SK-MEL-5 (cell line): Measurements from ENCODE around the gene PPP2R2B. TPM values are rescaled to one million over a fixed set of nuclear protein-coding genes. Genes with fewer than 3 reads are reported as not detected.
"Not testable (repeated sequence)": the region's sequence is repeated elsewhere in the genome, so short reads cannot be mapped to it uniquely, and the experiment has no call there.

Experiments
- DNase-seq: peaks from one replicate; pipeline ENCODE4 v3.0.0-alpha.2; 2016; ENCODE audit warnings: low read depth, low spot score
- in situ Hi-C: cut with HindIII; loops from 2 replicates; pipeline ENCODE4 v1.10.0; 2016; ENCODE audit warnings: low sequenced_read_pairs, high pct_unique_total_duplicates, low pct_unique_long_range_greater_than_20kb
- total RNA-seq: library from RNA; depleted of rRNA; stranded (reverse); fragments of >200 nt; shearing (Covaris generic); gene quantifications from 2 replicates; pipeline ENCODE4 v1.2.3, GENCODE V29; 2014

PPP2R2B gene
- total RNA-seq, 1 experiment from 2014 or later = not detected

DNA sequence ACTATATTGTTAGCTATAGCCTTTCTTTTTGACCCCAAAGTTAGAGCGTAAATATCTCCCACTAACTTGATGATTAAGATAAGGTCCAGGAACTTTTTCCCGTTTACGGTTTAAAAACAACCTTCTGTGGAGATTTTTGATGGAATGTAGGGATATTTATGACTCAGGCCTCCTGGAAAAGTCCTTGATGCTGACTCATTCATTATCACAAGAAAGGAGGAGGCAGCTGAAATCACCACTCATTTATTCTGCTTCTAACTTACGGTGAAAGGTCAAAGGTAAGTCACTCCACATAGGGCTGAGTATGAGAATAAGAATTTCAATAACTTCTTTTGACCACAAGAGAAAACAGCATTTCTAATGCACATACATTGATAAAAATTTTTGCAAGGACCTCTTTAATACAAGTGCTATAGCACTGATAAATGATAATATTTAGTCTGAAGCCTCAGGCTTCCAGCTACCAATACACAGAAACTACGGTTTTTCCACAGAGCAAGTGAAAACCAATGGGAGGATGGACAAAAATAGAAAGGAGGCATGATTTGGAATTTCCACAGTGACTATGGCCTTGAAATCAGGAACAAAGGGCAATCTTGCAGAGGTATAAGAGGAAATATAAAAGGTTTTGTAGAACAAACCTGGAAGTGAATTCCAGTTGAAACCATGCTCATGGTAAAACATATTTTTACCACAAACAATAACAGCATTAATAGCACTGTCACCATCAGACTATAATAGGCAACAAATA lies 146.5 kb downstream of the PPP2R2B start:
- no peak for DNase-seq
- in situ Hi-C loops = no loop called here

DNA sequence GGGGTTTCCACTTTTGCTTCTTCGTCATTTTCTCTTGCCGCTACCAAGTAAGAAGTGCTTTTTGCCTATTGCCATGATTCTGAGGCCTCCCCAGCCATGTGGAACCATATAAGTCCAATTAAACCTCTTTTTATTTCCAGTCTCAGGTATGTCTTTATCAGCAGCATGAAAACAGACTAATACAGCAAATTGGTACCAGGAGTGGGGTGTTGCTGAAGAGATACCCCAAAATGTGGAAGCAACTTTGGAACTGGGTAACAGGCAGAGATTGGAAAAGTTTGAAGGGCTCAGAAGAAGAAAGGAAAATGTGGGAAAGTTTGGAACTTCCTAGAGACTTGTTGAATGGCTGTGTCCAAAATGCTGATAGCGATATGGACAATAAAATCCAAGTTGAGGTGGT lies 149.8 kb downstream of the PPP2R2B start:
- DNase-seq, in situ Hi-C loops: not testable (repeated sequence)

DNA sequence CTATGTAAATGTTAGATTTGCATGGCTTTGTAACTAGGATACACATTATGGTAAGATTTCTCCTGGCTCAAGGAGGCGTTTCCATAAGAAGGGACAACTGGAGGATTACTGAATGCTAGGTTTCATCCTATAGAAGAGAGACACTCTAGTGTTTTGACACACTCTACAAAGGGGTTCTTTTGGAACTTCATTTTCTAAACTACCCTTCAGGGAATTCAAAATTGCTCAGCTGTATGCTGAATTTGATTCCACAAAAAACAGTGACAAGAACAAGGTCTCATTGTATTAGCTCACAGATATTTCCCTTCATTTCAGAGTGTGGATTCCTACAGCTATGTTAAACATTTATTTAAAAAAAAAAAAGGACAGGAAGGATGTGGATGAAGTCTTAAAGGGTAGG lies 151.7 kb downstream of the PPP2R2B start:
- in situ Hi-C loops = no loop called here
- DNase-seq = peak; percentile 77

DNA sequence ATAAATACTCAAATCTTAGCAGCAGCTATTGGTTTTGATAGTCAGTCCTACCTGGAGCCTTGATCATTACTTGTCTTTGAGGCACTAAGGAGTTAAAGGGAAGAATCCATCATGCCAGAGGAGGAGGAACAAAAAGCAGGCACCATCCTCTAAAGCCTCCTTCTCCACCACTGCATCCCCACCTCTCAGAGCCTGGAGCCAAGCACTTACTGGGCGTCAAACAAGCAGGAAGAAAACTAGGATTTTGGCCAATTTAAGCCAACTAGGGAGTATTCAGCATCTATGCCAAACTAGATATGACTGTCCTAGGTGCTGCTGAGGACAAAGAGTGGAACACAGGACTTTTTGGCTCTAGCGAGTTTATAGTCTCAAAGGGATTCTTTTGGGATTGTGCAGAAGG lies 152.5 kb downstream of the PPP2R2B start:
- no peak for DNase-seq
- in situ Hi-C loops = no loop called here

DNA sequence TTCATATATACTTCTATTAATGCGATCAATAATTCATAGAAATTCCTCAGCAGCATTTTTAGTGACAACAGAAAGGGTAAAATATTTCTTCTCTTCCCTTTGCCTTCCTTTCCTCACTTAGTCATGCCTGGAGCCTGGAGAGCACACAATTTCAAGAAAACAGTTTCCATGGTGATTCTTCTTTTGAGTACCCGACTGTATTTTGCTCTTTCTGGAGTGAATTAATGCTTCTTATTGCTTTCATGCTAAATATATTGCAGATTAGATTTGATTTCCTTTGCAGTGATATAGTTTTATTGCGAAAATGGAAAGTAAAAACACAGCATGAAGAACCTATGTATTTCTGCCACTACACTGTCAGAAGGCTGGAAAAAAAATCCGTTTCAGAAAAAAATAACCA lies 153.5 kb downstream of the PPP2R2B start:
- no peak for DNase-seq
- in situ Hi-C loops = no loop called here

DNA sequence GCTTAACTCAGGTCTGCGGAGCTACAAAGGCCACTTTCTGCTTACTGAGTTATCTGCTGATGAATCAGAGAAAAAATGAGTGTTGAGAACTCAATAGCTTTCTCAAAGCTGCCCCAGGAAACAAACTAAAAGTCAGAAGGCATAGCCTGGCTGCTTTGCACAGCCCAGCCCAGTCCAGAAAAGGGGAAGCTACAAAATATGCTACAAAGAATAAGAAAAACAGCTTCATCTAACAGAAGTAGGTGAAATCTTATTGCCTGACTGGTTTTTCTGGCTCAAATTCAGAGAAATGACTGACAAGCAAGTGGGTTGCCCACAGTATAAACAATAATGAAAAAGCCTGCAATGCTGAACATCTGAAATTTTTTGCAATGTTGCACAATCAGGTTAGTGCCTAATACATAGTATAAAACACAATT lies 156.2 kb downstream of the PPP2R2B start:
- no peak for DNase-seq
- in situ Hi-C loops = no loop called here

DNA sequence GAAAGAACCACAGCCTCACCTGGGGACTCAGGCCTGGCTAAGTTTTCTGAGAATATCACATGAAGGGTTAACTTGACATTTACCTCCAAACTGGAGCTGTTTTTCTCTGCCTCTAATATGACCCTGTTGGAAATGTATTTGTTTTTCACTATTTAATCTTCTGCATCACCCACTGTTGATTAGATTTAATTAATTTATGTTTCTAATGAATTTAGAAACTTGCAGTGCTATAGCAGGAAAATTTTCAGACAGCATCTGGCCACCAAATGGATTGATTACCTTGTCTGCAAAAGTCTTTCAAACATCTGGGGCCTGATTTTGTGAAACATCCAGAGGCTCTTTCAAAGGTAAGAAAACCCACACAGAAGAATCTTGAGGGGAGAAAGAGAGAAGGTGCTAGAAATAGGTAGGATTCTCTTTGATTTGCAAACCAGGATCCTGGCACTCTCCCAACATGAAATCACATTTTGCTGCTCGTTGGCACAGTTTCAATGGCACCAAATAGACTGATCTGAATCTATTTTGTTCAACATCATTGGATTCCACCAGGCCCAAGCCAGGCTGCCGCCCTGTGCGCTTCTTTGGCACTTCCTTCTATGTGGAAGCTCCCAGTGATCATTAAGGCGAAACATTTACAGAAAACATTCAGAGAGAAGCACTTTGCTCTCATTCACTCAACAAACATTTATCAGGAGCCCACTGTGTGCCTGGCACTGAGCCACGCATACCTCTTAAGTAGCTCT lies 157.3 kb downstream of the PPP2R2B start:
- in situ Hi-C loops = no loop called here
- DNase-seq = no peak

DNA sequence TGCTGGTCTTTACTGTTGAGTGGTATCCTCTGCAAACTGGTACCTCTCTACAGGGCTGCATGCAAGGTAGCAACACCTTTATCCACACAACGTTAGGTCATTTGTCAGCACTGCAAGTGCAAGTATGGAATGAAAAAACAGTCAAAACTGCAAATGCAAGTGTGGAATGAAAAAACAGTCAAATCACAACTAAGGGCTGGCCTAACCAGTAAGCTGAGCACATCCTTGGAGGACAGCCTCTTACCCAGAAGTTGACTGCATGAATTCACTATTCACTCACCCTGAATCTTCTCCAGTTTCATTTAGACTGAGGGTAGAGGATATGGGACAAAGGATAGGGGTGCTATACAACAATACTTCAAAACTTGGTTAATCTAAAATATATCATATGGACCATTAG lies 158.4 kb downstream of the PPP2R2B start:
- no peak for DNase-seq
- in situ Hi-C loops = no loop called here

DNA sequence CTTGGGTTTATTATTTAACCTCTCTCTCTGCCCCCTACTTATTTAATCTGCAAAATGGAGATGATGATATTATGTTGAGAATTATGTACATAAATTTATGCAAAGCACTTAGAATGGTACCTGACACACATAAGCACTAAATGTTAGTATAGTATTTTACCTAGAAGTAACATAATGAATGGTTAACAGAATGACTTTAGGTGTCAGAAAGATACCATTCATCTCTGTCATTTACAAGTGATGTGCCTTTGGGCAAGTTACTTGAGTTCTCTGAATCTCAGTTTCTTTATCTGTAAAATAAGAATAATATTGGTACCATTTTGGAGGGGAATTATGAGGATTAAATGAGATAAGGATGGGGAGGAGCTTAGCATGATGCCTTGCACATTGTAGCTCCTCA lies 159.4 kb downstream of the PPP2R2B start:
- no peak for DNase-seq
- in situ Hi-C loops = no loop called here

DNA sequence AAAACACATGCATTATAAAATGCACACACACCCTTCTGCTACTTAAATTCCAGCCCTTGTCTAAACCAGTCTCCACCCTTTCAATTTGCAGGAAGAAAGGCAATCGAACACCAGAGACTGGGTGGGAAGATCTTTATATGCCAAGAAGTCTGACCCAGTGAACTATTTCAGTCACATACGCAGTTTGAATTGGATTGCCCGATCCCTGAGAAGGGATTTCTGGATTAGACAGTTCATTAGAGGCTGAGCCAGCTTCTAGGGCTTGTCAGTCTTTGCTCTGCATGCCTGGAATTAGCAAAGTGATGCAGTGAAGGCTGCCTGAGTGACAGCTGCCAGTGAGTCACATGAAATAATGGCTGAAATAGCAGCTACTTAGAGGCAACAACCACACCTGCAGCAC lies 159.9 kb downstream of the PPP2R2B start:
- DNase-seq = no peak
- in situ Hi-C loops = no loop called here

DNA sequence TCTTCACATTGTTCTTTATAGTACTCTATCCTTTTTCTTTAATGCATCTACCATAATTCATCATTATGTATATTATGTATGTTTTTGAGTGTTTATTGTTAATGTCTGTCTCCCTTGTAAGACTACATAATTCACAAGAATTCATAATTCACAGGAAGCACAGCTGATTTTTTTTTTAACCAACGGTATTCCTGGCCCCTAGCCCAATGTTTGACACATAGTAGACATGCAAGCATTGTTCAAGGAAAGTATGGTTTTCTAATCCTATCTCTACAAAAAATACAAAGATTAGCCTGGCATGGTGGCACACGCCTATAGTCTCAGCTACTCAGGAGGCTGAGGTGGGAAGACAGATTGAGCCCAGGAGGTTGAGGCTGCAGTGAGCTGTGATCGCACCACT lies 160.6 kb downstream of the PPP2R2B start:
- no peak for DNase-seq
- in situ Hi-C loops = no loop called here

DNA sequence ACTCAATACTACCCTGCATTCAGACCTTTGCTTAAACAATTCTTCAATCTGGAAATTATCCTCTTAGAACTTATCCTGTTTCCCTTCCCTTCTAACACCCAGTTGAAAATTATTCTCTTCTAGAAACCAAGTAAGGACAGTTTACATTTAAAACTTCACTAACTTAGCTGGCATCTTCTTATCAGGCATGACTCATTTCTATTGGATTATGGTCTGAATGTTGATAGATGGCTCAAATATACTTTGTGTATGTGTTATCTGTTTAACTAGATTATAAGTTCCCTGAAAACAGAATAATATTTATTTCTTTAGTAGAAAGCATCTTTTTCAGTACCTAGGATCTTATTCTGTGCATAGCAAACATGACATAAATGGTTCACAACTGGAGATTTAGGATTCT lies 161.9 kb downstream of the PPP2R2B start:
- in situ Hi-C loops = no loop called here
- no peak for DNase-seq

DNA sequence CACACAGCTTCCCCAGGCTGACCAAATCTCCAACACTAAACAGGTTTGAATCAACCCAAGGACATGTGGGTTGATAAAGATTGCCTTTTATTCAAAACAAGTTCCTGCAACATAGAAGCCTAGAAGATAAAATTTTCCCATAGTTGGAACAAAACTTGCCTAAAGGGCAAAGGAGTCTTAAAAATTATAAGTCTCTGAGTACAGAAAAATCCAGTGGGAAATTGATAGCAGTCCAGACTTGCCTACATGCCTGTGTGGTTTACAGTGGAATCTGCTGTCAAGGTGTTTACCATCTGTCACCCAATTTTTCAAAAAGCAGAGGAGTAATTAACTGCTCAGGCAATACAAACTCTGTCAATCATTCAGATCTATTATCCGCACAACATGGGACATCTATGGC lies 168.2 kb downstream of the PPP2R2B start:
- DNase-seq = no peak
- in situ Hi-C loops = no loop called here

DNA sequence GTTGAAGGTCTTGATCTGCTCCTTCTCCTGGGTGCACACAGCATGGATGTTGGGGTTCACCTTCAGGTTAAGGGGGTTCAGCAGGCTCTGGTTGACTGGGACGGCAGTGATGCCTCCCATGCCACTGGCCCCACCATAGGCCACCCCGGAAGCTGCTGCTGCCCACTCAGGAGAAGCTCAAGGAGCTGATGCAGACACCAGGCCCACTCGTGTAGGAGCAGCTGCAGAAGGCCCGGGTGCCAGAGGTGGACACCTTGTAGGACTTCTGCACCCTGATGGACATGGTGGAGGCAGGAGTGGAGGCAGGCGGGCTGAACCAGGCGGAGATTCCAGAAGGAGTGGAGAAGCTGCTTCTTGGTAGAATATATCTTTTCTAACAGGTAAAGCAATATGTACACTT lies 171.2 kb downstream of the PPP2R2B start:
- no peak for DNase-seq
- in situ Hi-C loops = no loop called here

DNA sequence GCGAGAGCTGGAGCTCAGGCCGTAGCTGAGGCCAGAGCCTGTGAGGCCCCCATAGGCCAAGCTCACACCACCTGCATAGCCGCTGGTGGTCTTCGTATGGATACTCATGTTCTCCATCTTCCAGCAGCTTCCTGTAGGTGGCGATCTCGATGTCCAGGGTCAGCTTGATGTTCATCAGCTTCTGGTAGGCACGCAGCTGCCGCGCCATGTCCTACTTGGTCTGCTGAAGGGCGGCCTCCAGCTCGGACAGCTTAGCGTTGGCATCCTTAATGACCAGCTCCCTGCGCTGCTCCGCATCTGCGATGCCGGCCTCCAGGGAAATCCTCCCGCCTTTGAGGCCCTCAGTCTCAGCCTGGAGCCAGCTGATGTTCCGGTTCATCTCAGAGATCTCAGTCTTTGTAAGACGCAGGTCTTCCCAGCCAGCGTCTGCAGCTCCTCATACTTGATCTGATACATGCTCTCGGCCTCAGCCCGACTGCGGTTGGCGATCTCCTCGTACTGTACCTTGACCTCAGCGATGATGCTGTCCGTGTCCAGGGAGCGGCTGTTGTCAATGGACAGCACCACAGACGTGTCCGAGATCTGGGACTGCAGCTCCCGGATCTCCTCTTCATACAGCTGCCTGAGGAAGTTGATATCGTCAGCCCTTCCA lies 172.1 kb downstream of the PPP2R2B start:
- in situ Hi-C loops = no loop called here

DNA sequence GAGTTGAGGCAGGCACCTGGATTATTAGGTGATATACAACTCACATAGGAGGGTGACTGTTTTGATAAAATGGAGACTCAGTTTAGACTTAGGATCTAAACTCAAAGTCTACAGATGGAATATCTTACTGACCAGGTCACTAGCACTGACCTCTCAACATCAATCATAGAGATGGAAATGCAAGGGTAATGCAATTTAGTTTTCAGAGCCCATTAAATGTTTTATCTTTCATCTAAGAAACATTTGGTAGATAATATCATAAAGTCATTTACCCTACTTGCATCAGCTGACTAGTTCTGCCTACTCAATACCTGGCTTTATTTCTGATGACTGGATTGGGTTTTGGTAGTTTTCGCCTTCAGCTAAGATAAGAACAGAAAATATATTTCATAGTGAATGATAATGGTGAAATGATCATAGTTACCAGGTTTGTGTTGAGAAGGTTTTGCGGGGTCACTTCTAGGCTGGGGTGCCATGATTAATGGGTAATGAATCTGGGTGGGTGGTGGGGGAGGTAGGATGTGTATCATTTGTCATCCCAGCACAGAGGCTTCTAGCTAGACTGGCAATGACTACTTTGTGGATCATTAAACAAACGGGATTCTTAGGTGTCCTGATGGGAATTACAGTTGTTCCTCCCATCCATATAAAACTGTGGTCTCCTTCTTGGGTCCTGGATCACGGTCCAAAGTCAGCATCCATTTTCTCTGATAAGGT lies 173.4 kb downstream of the PPP2R2B start:
- no peak for DNase-seq
- in situ Hi-C loops = no loop called here

More for the DNA sequence above, 172.1 kb downstream of the PPP2R2B start:
- peak; percentile 41 for DNase-seq

DNA sequence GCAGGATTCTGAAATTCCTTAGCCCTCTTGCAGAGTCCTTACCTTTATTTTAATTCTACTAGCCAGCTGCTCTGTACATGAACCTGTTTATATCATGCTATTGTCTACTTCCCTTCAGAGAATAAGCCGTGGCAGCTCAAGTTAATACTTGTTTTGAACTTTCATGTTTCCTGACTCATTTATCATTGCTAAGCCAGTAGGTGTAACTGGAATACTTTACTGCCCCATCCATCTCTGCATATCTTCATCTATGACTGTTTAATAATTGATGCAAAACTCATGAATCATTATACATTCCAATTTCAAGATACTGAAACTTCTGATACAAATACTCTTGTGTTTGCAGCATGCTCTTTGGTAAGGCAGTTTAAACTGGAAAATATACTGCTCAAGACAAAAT lies 174.7 kb downstream of the PPP2R2B start:
- in situ Hi-C loops = no loop called here
- no peak for DNase-seq

DNA sequence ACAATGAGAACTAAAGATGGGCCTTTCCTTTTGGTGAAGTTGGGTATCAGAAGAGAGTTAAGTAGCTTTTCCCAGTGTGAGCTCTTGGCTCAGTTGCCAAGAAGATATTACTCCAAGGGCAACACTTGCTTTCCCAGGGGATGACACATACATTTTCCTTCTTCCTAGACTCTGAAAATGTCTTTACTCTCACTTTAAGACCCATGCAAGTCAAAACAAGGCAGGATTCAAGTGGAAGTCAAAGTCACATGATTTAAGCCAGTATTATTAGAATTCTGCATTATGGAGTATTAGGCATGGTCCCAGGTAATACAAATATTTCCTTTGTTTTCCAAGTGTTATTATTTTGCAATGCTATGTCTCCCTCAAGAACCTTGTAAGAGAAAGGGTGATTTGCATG lies 175.1 kb downstream of the PPP2R2B start:
- no peak for DNase-seq
- in situ Hi-C loops = no loop called here
